Prostate gland (tissue), 2 donors: ENCODE data around the gene DCC.

Experiments
- POLR2A ChIP-seq: fragments of 450-650 bp; IDR thresholded peaks from one replicate; pipeline ENCODE4 v1.6.1; 2016; ENCODE audit warnings: antibody characterized with exemption, mild to moderate bottlenecking
- POLR2AphosphoS5 ChIP-seq: sonication (generic); formaldehyde crosslinking; IDR thresholded peaks from one replicate; pipeline ENCODE4 v1.6.1; 2017; ENCODE audit warnings: antibody characterized with exemption
- TF ChIP-seq, protein P1 (sequence below), 4 experiments: fragments of 200-600 bp in 2 of 4; fragments of 450-650 bp in 2 of 4; sonication (generic) in 2 of 4; IDR thresholded peaks; 1 replicate in 3 of 4; 2 replicates in 1 of 4; pipeline ENCODE4 v1.5.1; 2016 to 2019; ENCODE audit warnings: antibody characterized with exemption in 4 of 4, mild to moderate bottlenecking in 2 of 4, moderate library complexity in 2 of 4

DNA sequence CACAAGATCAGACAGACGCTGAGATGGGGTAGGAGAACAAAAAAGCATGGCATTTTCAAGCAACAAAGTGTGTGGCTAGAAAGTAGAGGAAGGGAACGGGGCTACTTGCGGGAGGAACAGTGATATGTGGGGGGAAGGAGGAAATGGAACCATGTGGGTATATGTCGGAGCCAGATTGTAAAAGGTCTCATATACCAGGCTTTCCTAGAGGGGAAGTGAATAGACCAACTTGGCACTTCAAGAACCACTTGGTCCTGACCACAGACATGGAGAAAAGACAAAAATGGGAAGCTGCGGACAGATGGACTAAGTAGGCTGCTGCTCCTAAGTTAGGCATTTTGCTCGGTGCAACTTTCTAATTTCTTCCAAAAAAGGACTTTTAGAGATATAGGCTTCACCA, 196.0 kb downstream of the DCC start:
- TF ChIP-seq, protein P1, sequence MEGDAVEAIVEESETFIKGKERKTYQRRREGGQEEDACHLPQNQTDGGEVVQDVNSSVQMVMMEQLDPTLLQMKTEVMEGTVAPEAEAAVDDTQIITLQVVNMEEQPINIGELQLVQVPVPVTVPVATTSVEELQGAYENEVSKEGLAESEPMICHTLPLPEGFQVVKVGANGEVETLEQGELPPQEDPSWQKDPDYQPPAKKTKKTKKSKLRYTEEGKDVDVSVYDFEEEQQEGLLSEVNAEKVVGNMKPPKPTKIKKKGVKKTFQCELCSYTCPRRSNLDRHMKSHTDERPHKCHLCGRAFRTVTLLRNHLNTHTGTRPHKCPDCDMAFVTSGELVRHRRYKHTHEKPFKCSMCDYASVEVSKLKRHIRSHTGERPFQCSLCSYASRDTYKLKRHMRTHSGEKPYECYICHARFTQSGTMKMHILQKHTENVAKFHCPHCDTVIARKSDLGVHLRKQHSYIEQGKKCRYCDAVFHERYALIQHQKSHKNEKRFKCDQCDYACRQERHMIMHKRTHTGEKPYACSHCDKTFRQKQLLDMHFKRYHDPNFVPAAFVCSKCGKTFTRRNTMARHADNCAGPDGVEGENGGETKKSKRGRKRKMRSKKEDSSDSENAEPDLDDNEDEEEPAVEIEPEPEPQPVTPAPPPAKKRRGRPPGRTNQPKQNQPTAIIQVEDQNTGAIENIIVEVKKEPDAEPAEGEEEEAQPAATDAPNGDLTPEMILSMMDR (IDR thresholded peaks at IDR 0.05) = no peak
- TF ChIP-seq POLR2A (no peak), POLR2AphosphoS5 (no peak)
